CD4-positive, alpha-beta T cell (primary cell): ENCODE measurements around the gene ARNT2. TPM values are rescaled to one million over a fixed set of nuclear protein-coding genes. Genes with fewer than 3 reads are reported as not detected.

Source experiments
- ATAC-seq: fragments of 200-7000 bp; cut with Tn5 transposase; one replicate; pipeline ENCODE4 v1.10.0; 2022; ENCODE audit warnings: mild to moderate bottlenecking; ENCODE audit not compliant: poor library complexity
- CTCF ChIA-PET: fragments of 350-600 bp; sonication (Branson Sonifier 250); formaldehyde crosslinking; loops from one replicate; lab custom pipeline; 2021; ENCODE audit warnings: antibody characterized with exemption, inconsistent platforms; lab: Charles Lee
- POLR2A ChIA-PET: fragments of 350-600 bp; sonication (Branson Sonifier 250); formaldehyde crosslinking; loops from one replicate; lab custom pipeline; 2021; ENCODE audit warnings: antibody characterized with exemption, inconsistent platforms; lab: Charles Lee
- DNase-seq, 14 experiments: peaks; one replicate each; pipeline ENCODE4 v3.0.0-alpha.2; 2013 to 2020; ENCODE audit warnings: mixed read lengths in 2 of 14
- H3K27ac ChIP-seq, 2 donors: one replicate each; pipeline versions ENCODE4 v1.5.1 to v1.7.0; 2013; ENCODE audit warnings: low read length in 2 of 2, low read depth in 1 of 2, mild to moderate bottlenecking in 1 of 2
- H3K27me3 ChIP-seq, 2 experiments: 1 replicate in 1 of 2; 2 replicates in 1 of 2; pipeline versions ENCODE4 v1.6.1 to v1.7.0; 2013; ENCODE audit warnings: low read length in 2 of 2, control low read depth in 1 of 2, mild to moderate bottlenecking in 1 of 2, moderate library complexity in 1 of 2; ENCODE audit not compliant: insufficient read depth in 2 of 2, control insufficient read depth in 1 of 2
- H3K36me3 ChIP-seq: one replicate; pipeline ENCODE4 v1.6.1; 2013; ENCODE audit warnings: low read length, control low read depth; ENCODE audit not compliant: insufficient read depth
- H3K4me1 ChIP-seq: one replicate; pipeline ENCODE4 v1.6.1; 2013; ENCODE audit warnings: low read length, control low read depth; ENCODE audit not compliant: insufficient read depth
- H3K4me3 ChIP-seq: one replicate; pipeline ENCODE4 v1.5.1; 2013; ENCODE audit warnings: mild to moderate bottlenecking, low read length, moderate library complexity
- H3K9me3 ChIP-seq, 2 experiments: 1 replicate in 1 of 2; 2 replicates in 1 of 2; pipeline versions ENCODE4 v1.6.1 to v1.7.0; 2013; ENCODE audit warnings: low read length in 2 of 2, mild to moderate bottlenecking in 2 of 2, control low read depth in 1 of 2, moderate library complexity in 1 of 2; ENCODE audit not compliant: control insufficient read depth in 1 of 2, insufficient read depth in 1 of 2
- H3K27ac Mint-ChIP-seq: one replicate; pipeline ENCODE4 v1.8.0; 2020; ENCODE audit warnings: mixed read lengths
- H3K27me3 Mint-ChIP-seq: one replicate; pipeline ENCODE4 v1.8.0; 2021; ENCODE audit warnings: mixed read lengths
- H3K36me3 Mint-ChIP-seq: one replicate; pipeline ENCODE4 v1.8.0; 2021; ENCODE audit warnings: low read depth, mixed read lengths
- H3K4me1 Mint-ChIP-seq: one replicate; pipeline ENCODE4 v1.8.0; 2021; ENCODE audit warnings: low read depth, mixed read lengths
- H3K4me3 Mint-ChIP-seq: one replicate; pipeline ENCODE4 v1.8.0; 2020; ENCODE audit warnings: mild to moderate bottlenecking, mixed read lengths
- H3K9me3 Mint-ChIP-seq: one replicate; pipeline ENCODE4 v1.8.0; 2020; ENCODE audit warnings: mixed read lengths
- intact Hi-C, 2 experiments: fragments of 100-400 bp; cut with DNase I in 1 of 2; cut with micrococcal nuclease in 1 of 2; formaldehyde crosslinking; loops; one replicate each; pipeline versions ENCODE4 v1.15.1 to v1.9.0; 2023 to 2025; cut with DNase I, micrococcal nuclease
- total RNA-seq, 174 experiments: library from RNA in 2 of 174; stranded (reverse) in 2 of 174; gene quantifications; one replicate each; pipeline ENCODE4 v1.2.3 and lab custom pipeline; 2021 to 2026
- TF ChIP-seq, protein P1 (sequence below): fragments of 200-600 bp; IDR thresholded peaks from one replicate; pipeline ENCODE4 v1.8.0; 2022; ENCODE audit warnings: antibody characterized with exemption, mild to moderate bottlenecking

ARNT2 gene
- total RNA-seq, 2 experiments from 2014 or later = not detected

DNA sequence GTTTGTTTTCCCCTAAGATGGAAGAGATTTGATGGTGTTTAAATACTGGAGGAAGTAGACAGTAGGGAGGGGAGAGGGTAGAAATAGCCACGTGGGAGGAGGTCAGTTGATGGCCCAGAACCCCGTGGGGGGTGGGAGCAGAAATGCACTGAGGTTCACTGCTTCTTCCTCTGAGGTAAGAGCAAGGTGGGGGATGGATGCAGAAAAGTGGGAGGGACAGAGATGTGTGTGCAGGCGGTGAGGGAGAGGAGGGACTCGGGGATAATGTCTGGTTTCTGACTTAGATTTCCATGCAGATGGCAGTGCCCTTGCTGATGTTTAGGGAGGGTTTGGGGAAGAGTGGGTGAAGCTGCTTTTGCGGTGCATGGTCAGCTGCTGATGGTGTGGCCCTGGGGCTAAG lies 102.9 kb downstream of the ARNT2 start:
- DNase-seq (no peak), ATAC-seq (no peak)
- no peak overlapping the region for H3K27ac Mint-ChIP-seq
- CTCF ChIA-PET = no interaction called here
- intact Hi-C loops = no loop called here
- H3K27me3 ChIP-seq = peaks cover 0 to 3% of the 10 kb centered on the region in 2 experiments
- H3K4me3 Mint-ChIP-seq = no peak overlapping the region
- no peaks in the 10 kb centered on the region for H3K4me1 Mint-ChIP-seq
- no peaks in the 10 kb centered on the region for H3K36me3 Mint-ChIP-seq
- POLR2A ChIA-PET = no interaction called here
- H3K36me3 ChIP-seq = no peaks in the 10 kb centered on the region
- no peaks in the 10 kb centered on the region for H3K4me1 ChIP-seq
- TF ChIP-seq, protein P1, sequence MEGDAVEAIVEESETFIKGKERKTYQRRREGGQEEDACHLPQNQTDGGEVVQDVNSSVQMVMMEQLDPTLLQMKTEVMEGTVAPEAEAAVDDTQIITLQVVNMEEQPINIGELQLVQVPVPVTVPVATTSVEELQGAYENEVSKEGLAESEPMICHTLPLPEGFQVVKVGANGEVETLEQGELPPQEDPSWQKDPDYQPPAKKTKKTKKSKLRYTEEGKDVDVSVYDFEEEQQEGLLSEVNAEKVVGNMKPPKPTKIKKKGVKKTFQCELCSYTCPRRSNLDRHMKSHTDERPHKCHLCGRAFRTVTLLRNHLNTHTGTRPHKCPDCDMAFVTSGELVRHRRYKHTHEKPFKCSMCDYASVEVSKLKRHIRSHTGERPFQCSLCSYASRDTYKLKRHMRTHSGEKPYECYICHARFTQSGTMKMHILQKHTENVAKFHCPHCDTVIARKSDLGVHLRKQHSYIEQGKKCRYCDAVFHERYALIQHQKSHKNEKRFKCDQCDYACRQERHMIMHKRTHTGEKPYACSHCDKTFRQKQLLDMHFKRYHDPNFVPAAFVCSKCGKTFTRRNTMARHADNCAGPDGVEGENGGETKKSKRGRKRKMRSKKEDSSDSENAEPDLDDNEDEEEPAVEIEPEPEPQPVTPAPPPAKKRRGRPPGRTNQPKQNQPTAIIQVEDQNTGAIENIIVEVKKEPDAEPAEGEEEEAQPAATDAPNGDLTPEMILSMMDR = no peak
- H3K4me3 ChIP-seq = no peak overlapping the region
- no peaks in the 10 kb centered on the region for H3K9me3 Mint-ChIP-seq
- H3K27me3 Mint-ChIP-seq = peaks cover 16% of the 10 kb centered on the region
- H3K9me3 ChIP-seq = peaks cover 0 to 6% of the 10 kb centered on the region in 2 experiments
- H3K27ac ChIP-seq = no peak overlapping the region

- Mint-ChIP-seq H3K27me3 (peaks cover 9% of the 10 kb centered on the region), H3K27ac (no peak overlapping the region), H3K36me3 (no peaks in the 10 kb centered on the region), H3K4me1 (no peaks in the 10 kb centered on the region), H3K4me3 (no peak overlapping the region), H3K9me3 (no peaks in the 10 kb centered on the region)
- H3K4me3 ChIP-seq = no peak overlapping the region
- TF ChIP-seq, protein P1 = no peak
- H3K36me3 ChIP-seq = no peaks in the 10 kb centered on the region
- H3K27ac ChIP-seq = no peak overlapping the region
- no peak for DNase-seq
- no peak for ATAC-seq
- no peaks in the 10 kb centered on the region for H3K4me1 ChIP-seq
- H3K27me3 ChIP-seq = peaks cover 0 to 3% of the 10 kb centered on the region in 2 experiments
- intact Hi-C loops = no loop called here
- CTCF ChIA-PET = no interaction called here
- POLR2A ChIA-PET = no interaction called here
- H3K9me3 ChIP-seq = peaks cover 0 to 6% of the 10 kb centered on the region in 2 experiments
Observed at GRCh38 chr15:80507638-80508316, 103.6 kb downstream of the ARNT2 start.

- H3K9me3 ChIP-seq = peaks cover 0 to 6% of the 10 kb centered on the region in 2 experiments
- DNase-seq = no peak
- ChIA-PET POLR2A (no interaction called here), CTCF (no interaction called here)
- no peaks in the 10 kb centered on the region for H3K4me1 ChIP-seq
- no peaks in the 10 kb centered on the region for H3K36me3 ChIP-seq
- H3K4me1 Mint-ChIP-seq = no peaks in the 10 kb centered on the region
- H3K4me3 ChIP-seq = no peak overlapping the region
- H3K27me3 ChIP-seq = peaks cover 0 to 3% of the 10 kb centered on the region in 2 experiments
- H3K36me3 Mint-ChIP-seq = no peaks in the 10 kb centered on the region
- intact Hi-C loops = no loop called here
- H3K27me3 Mint-ChIP-seq = peaks cover 9% of the 10 kb centered on the region
- H3K27ac ChIP-seq = no peak overlapping the region
- no peak for ATAC-seq
- H3K4me3 Mint-ChIP-seq = no peak overlapping the region
- no peaks in the 10 kb centered on the region for H3K9me3 Mint-ChIP-seq
- H3K27ac Mint-ChIP-seq = no peak overlapping the region
- TF ChIP-seq, protein P1 = no peak
Observed at GRCh38 chr15:80508783-80509182, 104.6 kb downstream of the ARNT2 start.
